Fibroblast of the aortic adventitia (primary cell): ENCODE results near the gene FRK. TPM values are rescaled to one million over a fixed set of nuclear protein-coding genes. Genes with fewer than 3 reads are reported as not detected.

Experiments
- DNase-seq: peaks from one replicate; pipeline ENCODE4 v3.0.0-alpha.2; 2010; ENCODE audit warnings: low read depth
- H3K4me3 ChIP-seq: 2 replicates; pipeline ENCODE4 v1.5.1; 2011; ENCODE audit warnings: low read depth, mild to moderate bottlenecking, control low read depth, low read length, moderate library complexity
- CTCF ChIP-seq: IDR thresholded peaks from 2 replicates; pipeline ENCODE4 v1.5.1; 2011; ENCODE audit warnings: mild to moderate bottlenecking, low read length, control low read depth, inconsistent platforms; ENCODE audit not compliant: insufficient read depth
- total RNA-seq: library from RNA; depleted of rRNA; stranded (reverse); fragments of >200 nt; gene quantifications from 2 replicates; pipeline ENCODE4 v1.2.3, GENCODE V29; 2012; ENCODE audit warnings: low replicate concordance

The FRK gene
- total RNA-seq, 1 donor = 2.0 TPM

DNA sequence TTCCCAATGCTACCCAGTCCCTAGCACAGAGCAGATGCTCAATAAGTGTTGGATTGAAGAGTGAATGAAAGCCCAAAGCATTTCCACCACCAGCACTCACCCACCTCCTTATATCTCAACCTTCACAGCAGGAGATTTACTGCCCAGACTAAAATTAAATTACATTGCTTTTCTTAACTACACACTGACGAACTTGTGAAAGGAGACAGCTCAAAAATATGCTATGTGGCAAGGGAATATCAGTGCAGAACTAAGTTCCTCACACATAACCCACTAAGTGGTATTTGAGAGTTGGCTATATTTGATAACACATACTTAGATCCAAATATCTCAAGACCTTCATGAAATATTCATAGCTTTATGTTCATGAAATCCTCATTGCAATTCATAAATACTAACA lies 137.7 kb downstream of the FRK start:
- no peak overlapping the region for H3K4me3 ChIP-seq
- DNase-seq = no peak
- TF ChIP-seq CTCF = no peak

GRCh38 chr6:115914098-115914497 lies 146.6 kb downstream of the FRK start:
- no peak overlapping the region for H3K4me3 ChIP-seq
- TF ChIP-seq CTCF = no peak
- DNase-seq = no peak

- H3K4me3 ChIP-seq = no peak overlapping the region
- no peak for TF ChIP-seq CTCF
- DNase-seq = no peak
Observed at GRCh38 chr6:115909923-115910546, 150.7 kb downstream of the FRK start.

GRCh38 chr6:115908906-115909559 lies 151.7 kb downstream of the FRK start:
- TF ChIP-seq CTCF = no peak
- no peak overlapping the region for H3K4me3 ChIP-seq
- no peak for DNase-seq

GRCh38 chr6:115905471-115905870 lies 155.2 kb downstream of the FRK start:
- DNase-seq = no peak
- no peak for TF ChIP-seq CTCF
- H3K4me3 ChIP-seq = no peak overlapping the region

DNA sequence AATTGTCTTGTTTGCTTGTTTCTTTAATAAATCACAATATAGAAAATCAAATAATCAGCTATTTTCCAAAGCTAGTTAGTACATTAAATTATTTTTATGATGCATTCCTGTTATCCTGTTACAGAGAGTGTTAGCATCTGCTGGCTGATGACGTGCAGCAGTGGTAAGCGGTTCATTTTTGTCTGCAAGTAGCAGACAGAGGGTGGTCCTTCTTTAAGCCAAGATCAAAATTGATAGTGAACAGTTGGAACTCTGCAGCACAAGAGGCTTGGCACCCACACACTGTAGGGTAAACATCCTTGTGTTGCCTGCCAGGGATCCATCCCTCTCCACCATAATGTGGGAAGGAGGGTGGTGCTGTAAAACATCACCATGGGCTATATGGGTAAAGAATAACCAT lies 158.3 kb downstream of the FRK start:
- no peak overlapping the region for H3K4me3 ChIP-seq
- DNase-seq = no peak
- no peak for TF ChIP-seq CTCF
